ENCODE results near the gene TPH1. TPM values are rescaled to one million over a fixed set of nuclear protein-coding genes. Genes with fewer than 3 reads are reported as not detected.
A peak's percentile ranks its signal among the peaks of the same experiment; 100 is the strongest.

Gene TPH1
- total and polyA plus RNA-seq, 9 of the 15 experiments (the other 6 are each of a cell fraction or from before 2014, with no cell fraction given), result 0.04 to 0.29 (median 0.17) TPM

DNA sequence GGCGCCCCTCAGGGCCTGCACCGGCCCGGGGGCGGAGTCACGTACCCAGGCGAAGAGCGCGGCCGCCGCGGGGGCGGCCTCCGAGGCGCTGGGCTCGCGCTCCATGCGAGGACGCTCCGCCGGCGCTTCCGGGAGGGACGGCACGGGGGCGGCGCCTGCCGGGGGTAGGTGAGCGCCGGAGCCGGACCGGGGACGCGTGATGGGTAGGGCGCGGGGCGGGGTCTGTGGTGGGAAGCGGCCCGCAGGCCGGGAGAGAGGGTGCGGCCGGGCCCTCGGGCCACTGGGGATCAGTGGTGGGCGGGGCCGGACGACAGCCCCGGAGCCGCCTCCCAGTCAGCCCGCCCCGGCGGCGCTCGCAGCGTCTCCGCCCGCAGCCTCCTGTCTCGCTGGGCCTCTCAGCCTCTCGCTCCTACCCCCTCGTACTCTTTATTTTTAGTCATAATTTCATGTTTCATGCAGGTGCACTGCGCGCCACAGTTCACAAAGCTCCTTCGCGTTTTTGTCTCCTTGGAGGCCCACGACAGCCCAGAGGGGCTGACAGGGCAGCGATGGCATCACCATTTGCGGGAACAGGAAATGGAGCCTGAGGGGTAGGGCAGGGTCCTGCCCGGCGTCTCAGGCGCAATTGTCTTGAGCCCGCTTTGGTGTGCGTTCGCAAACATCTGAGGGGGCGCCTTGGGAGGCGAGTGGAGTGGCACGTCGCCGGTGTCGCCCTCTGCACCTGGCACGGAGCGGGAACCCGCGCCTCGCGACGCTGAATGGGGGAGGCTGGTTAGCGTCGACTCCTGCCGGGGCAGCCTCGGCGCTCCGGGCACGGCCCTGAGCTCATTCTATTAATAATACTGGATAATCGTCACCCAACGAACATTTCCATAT is 32.9 kb downstream of the TPH1 start, which contains the start of gene SERGEF (continued):
- TF ChIP-seq NONO (IDR thresholded peaks at IDR 0.05; ENCODE audit: low read depth in 2 of 2, low read length in 1 of 2), result peak; percentile 62 to 90; a peak in 3 of 4 replicates
- TF ChIP-seq ATF1 (CRISPR knock-in tag; IDR thresholded peaks at IDR 0.05), result no peak
- TF ChIP-seq ATF1 (tag; IDR thresholded peaks at IDR 0.05), result peak; percentile 53; the same call in 1 of the 2 replicates
- TF ChIP-seq FOXJ2 (tag; IDR thresholded peaks at IDR 0.05), result no peak
- TF ChIP-seq ZNF41 (CRISPR knock-in tag; conservative IDR thresholded peaks at IDR 0.05), result no peak
- TF ChIP-seq, protein P1, sequence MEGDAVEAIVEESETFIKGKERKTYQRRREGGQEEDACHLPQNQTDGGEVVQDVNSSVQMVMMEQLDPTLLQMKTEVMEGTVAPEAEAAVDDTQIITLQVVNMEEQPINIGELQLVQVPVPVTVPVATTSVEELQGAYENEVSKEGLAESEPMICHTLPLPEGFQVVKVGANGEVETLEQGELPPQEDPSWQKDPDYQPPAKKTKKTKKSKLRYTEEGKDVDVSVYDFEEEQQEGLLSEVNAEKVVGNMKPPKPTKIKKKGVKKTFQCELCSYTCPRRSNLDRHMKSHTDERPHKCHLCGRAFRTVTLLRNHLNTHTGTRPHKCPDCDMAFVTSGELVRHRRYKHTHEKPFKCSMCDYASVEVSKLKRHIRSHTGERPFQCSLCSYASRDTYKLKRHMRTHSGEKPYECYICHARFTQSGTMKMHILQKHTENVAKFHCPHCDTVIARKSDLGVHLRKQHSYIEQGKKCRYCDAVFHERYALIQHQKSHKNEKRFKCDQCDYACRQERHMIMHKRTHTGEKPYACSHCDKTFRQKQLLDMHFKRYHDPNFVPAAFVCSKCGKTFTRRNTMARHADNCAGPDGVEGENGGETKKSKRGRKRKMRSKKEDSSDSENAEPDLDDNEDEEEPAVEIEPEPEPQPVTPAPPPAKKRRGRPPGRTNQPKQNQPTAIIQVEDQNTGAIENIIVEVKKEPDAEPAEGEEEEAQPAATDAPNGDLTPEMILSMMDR (IDR thresholded peaks at IDR 0.05 in 2 of 3, conservative IDR thresholded peaks at IDR 0.05 in 1 of 3; ENCODE audit: insufficient read depth in 2 of 3, low read depth in 1 of 3, low read length in 3 of 3), result peak in 1 of 3 experiments; percentile 20; a peak in 1 of 6 replicates
- TF ChIP-seq FOXJ3 (CRISPR knock-in tag; IDR thresholded peaks at IDR 0.05), result no peak
- TF ChIP-seq, protein P2, sequence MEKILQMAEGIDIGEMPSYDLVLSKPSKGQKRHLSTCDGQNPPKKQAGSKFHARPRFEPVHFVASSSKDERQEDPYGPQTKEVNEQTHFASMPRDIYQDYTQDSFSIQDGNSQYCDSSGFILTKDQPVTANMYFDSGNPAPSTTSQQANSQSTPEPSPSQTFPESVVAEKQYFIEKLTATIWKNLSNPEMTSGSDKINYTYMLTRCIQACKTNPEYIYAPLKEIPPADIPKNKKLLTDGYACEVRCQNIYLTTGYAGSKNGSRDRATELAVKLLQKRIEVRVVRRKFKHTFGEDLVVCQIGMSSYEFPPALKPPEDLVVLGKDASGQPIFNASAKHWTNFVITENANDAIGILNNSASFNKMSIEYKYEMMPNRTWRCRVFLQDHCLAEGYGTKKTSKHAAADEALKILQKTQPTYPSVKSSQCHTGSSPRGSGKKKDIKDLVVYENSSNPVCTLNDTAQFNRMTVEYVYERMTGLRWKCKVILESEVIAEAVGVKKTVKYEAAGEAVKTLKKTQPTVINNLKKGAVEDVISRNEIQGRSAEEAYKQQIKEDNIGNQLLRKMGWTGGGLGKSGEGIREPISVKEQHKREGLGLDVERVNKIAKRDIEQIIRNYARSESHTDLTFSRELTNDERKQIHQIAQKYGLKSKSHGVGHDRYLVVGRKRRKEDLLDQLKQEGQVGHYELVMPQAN (IDR thresholded peaks at IDR 0.05; ENCODE audit: borderline replicate concordance), result no peak
- peak; percentile 89 for TF ChIP-seq POLR2G (IDR thresholded peaks at IDR 0.05; ENCODE audit: low read depth, low read length)
- TF ChIP-seq MEF2D (tag; conservative IDR thresholded peaks at IDR 0.05; ENCODE audit: low read depth), result no peak
- TF ChIP-seq, protein P3, sequence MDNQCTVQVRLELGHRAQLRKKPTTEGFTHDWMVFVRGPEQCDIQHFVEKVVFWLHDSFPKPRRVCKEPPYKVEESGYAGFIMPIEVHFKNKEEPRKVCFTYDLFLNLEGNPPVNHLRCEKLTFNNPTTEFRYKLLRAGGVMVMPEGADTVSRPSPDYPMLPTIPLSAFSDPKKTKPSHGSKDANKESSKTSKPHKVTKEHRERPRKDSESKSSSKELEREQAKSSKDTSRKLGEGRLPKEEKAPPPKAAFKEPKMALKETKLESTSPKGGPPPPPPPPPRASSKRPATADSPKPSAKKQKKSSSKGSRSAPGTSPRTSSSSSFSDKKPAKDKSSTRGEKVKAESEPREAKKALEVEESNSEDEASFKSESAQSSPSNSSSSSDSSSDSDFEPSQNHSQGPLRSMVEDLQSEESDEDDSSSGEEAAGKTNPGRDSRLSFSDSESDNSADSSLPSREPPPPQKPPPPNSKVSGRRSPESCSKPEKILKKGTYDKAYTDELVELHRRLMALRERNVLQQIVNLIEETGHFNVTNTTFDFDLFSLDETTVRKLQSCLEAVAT (IDR thresholded peaks at IDR 0.05), result no peak
- no peak for TF ChIP-seq HMG20B (CRISPR knock-in tag; IDR thresholded peaks at IDR 0.05)
- TF ChIP-seq NFIC (IDR thresholded peaks at IDR 0.05), result no peak; the same call in 1 of the 2 replicates
- no peak for TF ChIP-seq ZBTB8A (IDR thresholded peaks at IDR 0.05; ENCODE audit: partially characterized antibody)
- TF ChIP-seq ZNF778 (CRISPR knock-in tag; IDR thresholded peaks at IDR 0.05), result no peak
- TF ChIP-seq NR2F6 (CRISPR knock-in tag; IDR thresholded peaks at IDR 0.05), result no peak
